ENCODE measurements around the gene SPATC1L. TPM values are rescaled to one million over a fixed set of nuclear protein-coding genes. Genes with fewer than 3 reads are reported as not detected.

The SPATC1L gene
- total RNA-seq, 1 experiment from 2014 or later = 36.0 TPM

- Histone ChIP-seq H3K18ac (ENCODE audit: insufficient read length, low read depth, low read length) (no peak overlapping the region), H2BK120ac (ENCODE audit: low read depth, low read length, poor library complexity, severe bottlenecking) (no peak overlapping the region), H4K20me1 (ENCODE audit: control insufficient read depth, insufficient read depth, insufficient read length) (peaks cover 3% of the 10 kb centered on the region), H3K4ac (ENCODE audit: low read depth, low read length) (no peak overlapping the region), H3K27ac (ENCODE audit: insufficient read length, low read depth, low read length) (no peak overlapping the region), H4K8ac (replicated peaks; ENCODE audit: insufficient read length, low read depth, low read length) (no peak overlapping the region), H2AFZ (ENCODE audit: low read length) (no peak overlapping the region), H2BK12ac (ENCODE audit: insufficient read length, low read depth, low read length) (no peak overlapping the region), H3K27me3 (ENCODE audit: insufficient read depth, low read length) (no peaks in the 10 kb centered on the region), H3K23ac (ENCODE audit: insufficient read length, low read depth, low read length) (no peak overlapping the region), H3K23me2 (ENCODE audit: insufficient read length, low read depth, low read length, poor library complexity, severe bottlenecking) (no peaks in the 10 kb centered on the region), H3K79me1 (ENCODE audit: insufficient read depth, low read depth, low read length, poor library complexity, severe bottlenecking) (peaks cover 8% of the 10 kb centered on the region), H3K9ac (ENCODE audit: extremely low read depth, insufficient read length, low read length) (peak overlapping the region; percentile 23), H3K4me1 (ENCODE audit: insufficient read depth, low read length) (no peaks in the 10 kb centered on the region), H3K9me3 (ENCODE audit: control insufficient read depth, low read depth, low read length) (peaks cover 7% of the 10 kb centered on the region), H2AK5ac (ENCODE audit: insufficient read length, low read length) (no peak overlapping the region), H4K5ac (ENCODE audit: insufficient read length, low read depth, low read length) (no peak overlapping the region), H2BK15ac (ENCODE audit: low read depth, low read length) (no peak overlapping the region), H3K56ac (ENCODE audit: insufficient read length, low read depth, low read length) (no peak overlapping the region), H3K79me2 (ENCODE audit: insufficient read depth, low read length) (peaks cover 21% of the 10 kb centered on the region), H3K4me2 (ENCODE audit: insufficient read depth, insufficient read length, low read length) (peak overlapping the region; percentile 45), H3K14ac (ENCODE audit: insufficient read depth, low read length) (no peak overlapping the region; the same call in 1 of the 2 replicates), H3T11ph (ENCODE audit: low read length) (no peak overlapping the region), H4K91ac (ENCODE audit: insufficient read length, low read depth, low read length) (no peak overlapping the region), H2BK20ac (ENCODE audit: low read depth, low read length, poor library complexity, severe bottlenecking) (no peak overlapping the region), H2BK5ac (ENCODE audit: insufficient read length, low read length) (no peak overlapping the region)
- H3K4me3 Mint-ChIP-seq = peak overlapping the region; percentile 73 to 88
- H3K9me3 Mint-ChIP-seq = peaks cover 47 to 49% of the 10 kb centered on the region in 2 experiments
- DNase-seq = no peak
- no peak overlapping the region; a peak in 1 of 7 replicates for H3K27ac Mint-ChIP-seq
- peaks cover 20 to 23% of the 10 kb centered on the region in 2 experiments for H3K4me1 Mint-ChIP-seq
- H3K27me3 Mint-ChIP-seq (ENCODE audit: low read depth) = peaks cover 12% of the 10 kb centered on the region
- peaks cover 56 to 68% (median 68%) of the 10 kb centered on the region in 3 experiments for H3K36me3 Mint-ChIP-seq (ENCODE audit: insufficient read depth in 1 of 3, low read depth in 3 of 3)
- TF ChIP-seq CTCF (conservative IDR thresholded peaks at IDR 0.05) = no peak
- no CpG with 5 or more reads among the region's 20 CpGs for WGBS (ENCODE audit: extremely low coverage, insufficient read length, low lambda C conversion rate)
Measured at GRCh38 chr21:46227811-46228344, 43.6 kb upstream of the SPATC1L start.

All from H9 (cell line).